Gastroesophageal sphincter (tissue), 3 donors: ENCODE measurements around the gene IL24.

Experiments
- POLR2AphosphoS5 ChIP-seq: sonication (generic); formaldehyde crosslinking; IDR thresholded peaks from one replicate; pipeline ENCODE4 v1.6.1; 2017; ENCODE audit warnings: antibody characterized with exemption
- TF ChIP-seq, protein P1 (sequence below), 4 experiments: fragments of 200-600 bp in 2 of 4; fragments of 450-650 bp in 2 of 4; sonication (generic) in 1 of 4; IDR thresholded peaks; one replicate each; pipeline ENCODE4 v1.5.1; 2017 to 2019; ENCODE audit warnings: antibody characterized with exemption in 4 of 4, mild to moderate bottlenecking in 2 of 4, moderate library complexity in 2 of 4

DNA sequence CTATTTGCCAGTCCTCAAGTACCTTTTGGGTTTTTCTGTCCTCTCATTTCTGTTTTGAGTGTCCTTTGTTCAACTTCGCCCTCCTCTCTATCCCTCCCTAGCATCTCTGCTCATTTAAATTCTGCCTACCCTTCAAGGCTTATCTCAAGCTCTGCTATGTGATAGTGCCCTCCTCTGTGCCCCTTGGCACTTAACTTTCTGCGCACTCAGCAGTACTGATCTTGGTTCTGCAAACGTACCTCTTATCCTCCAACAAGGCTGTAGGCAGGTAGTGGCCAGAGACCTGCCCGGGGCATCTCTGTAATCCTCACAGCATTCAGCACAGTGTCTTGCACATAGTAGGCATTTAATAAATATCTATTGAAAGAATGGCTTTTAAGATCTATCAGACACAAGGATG is 37.1 kb upstream of the IL24 start:
- TF ChIP-seq, protein P1, sequence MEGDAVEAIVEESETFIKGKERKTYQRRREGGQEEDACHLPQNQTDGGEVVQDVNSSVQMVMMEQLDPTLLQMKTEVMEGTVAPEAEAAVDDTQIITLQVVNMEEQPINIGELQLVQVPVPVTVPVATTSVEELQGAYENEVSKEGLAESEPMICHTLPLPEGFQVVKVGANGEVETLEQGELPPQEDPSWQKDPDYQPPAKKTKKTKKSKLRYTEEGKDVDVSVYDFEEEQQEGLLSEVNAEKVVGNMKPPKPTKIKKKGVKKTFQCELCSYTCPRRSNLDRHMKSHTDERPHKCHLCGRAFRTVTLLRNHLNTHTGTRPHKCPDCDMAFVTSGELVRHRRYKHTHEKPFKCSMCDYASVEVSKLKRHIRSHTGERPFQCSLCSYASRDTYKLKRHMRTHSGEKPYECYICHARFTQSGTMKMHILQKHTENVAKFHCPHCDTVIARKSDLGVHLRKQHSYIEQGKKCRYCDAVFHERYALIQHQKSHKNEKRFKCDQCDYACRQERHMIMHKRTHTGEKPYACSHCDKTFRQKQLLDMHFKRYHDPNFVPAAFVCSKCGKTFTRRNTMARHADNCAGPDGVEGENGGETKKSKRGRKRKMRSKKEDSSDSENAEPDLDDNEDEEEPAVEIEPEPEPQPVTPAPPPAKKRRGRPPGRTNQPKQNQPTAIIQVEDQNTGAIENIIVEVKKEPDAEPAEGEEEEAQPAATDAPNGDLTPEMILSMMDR (IDR thresholded peaks at IDR 0.05): no peak
- no peak for TF ChIP-seq POLR2AphosphoS5
